ENCODE data around the gene GNA15. TPM values are rescaled to one million over a fixed set of nuclear protein-coding genes. Genes with fewer than 3 reads are reported as not detected.

GNA15 gene
- total and polyA plus RNA-seq, 2 donors (not counting 3 experiments of a cell fraction or from before 2014, with no cell fraction given), result 0.17 TPM; not detected in 1

DNA sequence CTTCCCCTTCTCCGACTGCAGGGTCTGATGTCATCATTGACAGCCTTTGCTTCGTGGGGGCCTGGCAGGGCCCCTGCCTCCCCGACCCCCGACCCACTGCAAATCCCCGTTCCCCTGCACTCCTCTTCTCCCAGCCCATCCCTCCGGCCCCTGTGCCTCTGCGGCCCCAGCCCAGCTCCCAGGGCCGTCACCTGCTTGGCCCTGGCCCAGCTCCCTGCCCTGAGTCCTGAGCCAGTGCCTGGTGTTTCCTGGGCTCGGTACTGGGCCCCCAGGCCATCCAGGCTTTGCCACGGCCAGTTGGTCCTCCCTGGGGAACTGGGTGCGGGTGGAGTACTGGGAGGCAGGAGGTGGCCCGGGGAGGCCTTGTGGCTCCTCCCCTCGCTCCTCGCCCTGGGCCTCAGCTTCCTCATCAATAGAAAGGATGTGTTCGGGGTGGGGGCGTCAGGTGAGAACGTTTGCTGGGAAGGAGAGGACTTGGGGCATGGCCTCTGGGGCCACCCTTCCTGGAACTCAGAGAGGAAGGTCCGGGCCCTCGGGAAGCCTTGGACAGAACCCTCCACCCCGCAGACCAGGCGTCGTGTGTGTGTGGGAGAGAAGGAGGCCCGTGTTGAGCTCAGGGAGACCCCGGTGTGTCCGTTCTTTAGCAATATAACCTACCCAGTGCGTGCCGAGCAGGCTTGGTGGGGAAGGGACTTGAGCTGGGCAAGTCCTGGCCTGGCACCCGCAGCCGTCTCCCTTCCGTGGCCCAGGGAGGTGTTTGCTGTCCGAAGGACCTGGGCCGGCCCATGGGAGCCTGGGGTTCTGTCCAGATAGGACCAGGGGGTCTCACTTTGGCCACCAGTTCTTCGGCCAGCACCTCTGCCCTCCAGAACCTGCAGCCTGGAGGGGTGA lies 72.7 kb downstream of the GNA15 start:
- ChIA-PET CTCF (interaction anchor here (1.2 kb wide), 1 partner anchor 132 kb away, joined by 3 read pairs; no protein-coding TSS in a partner anchor), POLR2A (no interaction called here)
- Histone ChIP-seq H4K20me1 (replicated peaks; ENCODE audit: control insufficient read depth, extremely low read depth, insufficient read depth, low read length) (no peaks in the 10 kb centered on the region), H3K27me3 (ENCODE audit: control insufficient read depth in 2 of 2, insufficient read depth in 2 of 2, low read length in 2 of 2) (no peaks in the 10 kb centered on the region), H3K36me3 (ENCODE audit: control insufficient read depth in 2 of 2, extremely low read depth in 1 of 2, insufficient read depth in 2 of 2, low read length in 2 of 2) (peaks cover 0 to 23% of the 10 kb centered on the region in 2 experiments), H3K9me3 (replicated peaks; ENCODE audit: control insufficient read depth, insufficient read depth, low read length) (no peaks in the 10 kb centered on the region), H3K9me1 (replicated peaks; ENCODE audit: control insufficient read depth, extremely low read depth, insufficient read depth, low read length) (no peaks in the 10 kb centered on the region), H3K79me2 (ENCODE audit: control insufficient read depth, insufficient read depth, low read length) (no peaks in the 10 kb centered on the region), H3K4me3 (replicated peaks in 1 of 3; ENCODE audit: insufficient read depth in 1 of 3, low read depth in 1 of 3, low read length in 3 of 3) (no peak overlapping the region), H3K27ac (ENCODE audit: insufficient read depth, low read depth, low read length) (no peak overlapping the region), H2AFZ (ENCODE audit: low read depth, low read length) (no peak overlapping the region), H3K9ac (replicated peaks; ENCODE audit: extremely low read depth, insufficient read depth, low read length) (no peak overlapping the region), H3K4me2 (ENCODE audit: insufficient read depth, low read length) (no peak overlapping the region), H3K4me1 (ENCODE audit: control insufficient read depth, extremely low read depth, insufficient read depth, low read length) (no peaks in the 10 kb centered on the region)
- FAIRE-seq (no peak), DNase-seq (ENCODE audit: low read depth, low spot score) (no peak)
- intact Hi-C loops (cut with micrococcal nuclease) (no loop called here), dilution Hi-C loops (cut with MboI; ENCODE audit: extremely low pct_ligation_motif_present, low sequenced_read_pairs) (no loop called here)
- no TSS peak for BruUV-seq (replicated peaks)
- TF ChIP-seq POLR2A (IDR thresholded peaks at IDR 0.05; ENCODE audit: low read depth, low read length), result no peak
- no peak for TF ChIP-seq JUN (IDR thresholded peaks at IDR 0.05; ENCODE audit: borderline replicate concordance, insufficient read depth, insufficient read length, low read depth)
- no peak for TF ChIP-seq GATA2 (IDR thresholded peaks at IDR 0.05; ENCODE audit: insufficient read depth, insufficient read length, low read depth, low read length)
- TF ChIP-seq POLR2AphosphoS5 (IDR thresholded peaks at IDR 0.05; ENCODE audit: insufficient read depth, low read depth, low read length), result no peak
- no peak for TF ChIP-seq EZH2 (IDR thresholded peaks at IDR 0.05; ENCODE audit: borderline replicate concordance, low read depth, low read length, severe bottlenecking)
- TF ChIP-seq MYC (IDR thresholded peaks at IDR 0.05; ENCODE audit: low read depth, low read length), result no peak
- TF ChIP-seq MAX (IDR thresholded peaks at IDR 0.05; ENCODE audit: insufficient read depth, insufficient read length), result no peak
- no peak for TF ChIP-seq FOS (IDR thresholded peaks at IDR 0.05; ENCODE audit: borderline replicate concordance, insufficient read depth, low read length)
- no peak for TF ChIP-seq CTCF (IDR thresholded peaks at IDR 0.05; ENCODE audit: extremely low read depth in 1 of 2, insufficient read depth in 1 of 2, low read depth in 1 of 2, low read length in 2 of 2)

Measured in endothelial cell of umbilical vein (primary cell).